Astrocyte (in vitro differentiated cells and primary cell): Measurements from ENCODE around the gene PROSER2.

ENCODE experiments used
- CTCF ChIP-seq: IDR thresholded peaks from 2 replicates; pipeline ENCODE4 v1.5.1; 2011; ENCODE audit warnings: low read depth, mild to moderate bottlenecking, inconsistent platforms, low read length, moderate library complexity; ENCODE audit not compliant: insufficient read depth
- EZH2 ChIP-seq: IDR thresholded peaks from 2 replicates; pipeline ENCODE4 v1.6.1; 2012; ENCODE audit warnings: mild to moderate bottlenecking, low read length, inconsistent platforms; ENCODE audit not compliant: insufficient read depth

- no peak for TF ChIP-seq EZH2
- no peak for TF ChIP-seq CTCF
Observed at GRCh38 chr10:11773761-11774441, 49.3 kb upstream of the PROSER2 start.
